ENCODE data around the gene TTLL13. TPM values are rescaled to one million over a fixed set of nuclear protein-coding genes. Genes with fewer than 3 reads are reported as not detected.

Gene TTLL13
- total RNA-seq, 1 experiment from 2014 or later = not detected

DNA sequence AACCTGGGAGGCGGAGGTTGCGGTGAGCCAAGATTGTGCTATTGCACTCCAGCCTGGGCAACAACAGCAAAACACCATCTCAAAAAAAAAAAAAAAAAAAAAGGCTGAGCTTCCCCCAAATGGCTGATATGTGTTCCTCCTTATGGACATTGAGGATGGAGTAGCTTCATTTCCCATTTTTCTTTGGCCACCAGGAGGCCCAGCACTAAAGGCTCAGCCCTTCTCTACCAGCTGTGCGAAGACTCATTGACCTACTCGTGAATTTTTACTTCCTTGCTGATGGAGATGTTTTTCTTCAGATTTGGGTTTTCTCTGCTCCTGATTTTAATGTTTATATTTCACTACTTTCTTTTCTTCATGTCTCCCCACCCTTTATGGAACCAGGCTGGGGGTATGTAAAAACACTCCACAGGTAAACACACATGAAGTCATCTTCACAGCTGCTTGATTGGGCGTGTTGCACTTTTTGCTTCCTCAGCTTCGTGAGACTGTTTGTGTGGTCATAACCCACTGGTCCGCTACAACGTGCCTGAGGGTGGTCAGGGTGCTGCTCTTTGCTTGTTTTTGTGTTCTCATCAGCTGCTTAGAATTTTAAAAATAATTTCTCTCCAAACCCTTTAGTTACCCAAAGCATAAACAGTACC, 34.7 kb upstream of the TTLL13 start:
- peak; percentile 36 for DNase-seq (ENCODE audit: low read depth)

DNA sequence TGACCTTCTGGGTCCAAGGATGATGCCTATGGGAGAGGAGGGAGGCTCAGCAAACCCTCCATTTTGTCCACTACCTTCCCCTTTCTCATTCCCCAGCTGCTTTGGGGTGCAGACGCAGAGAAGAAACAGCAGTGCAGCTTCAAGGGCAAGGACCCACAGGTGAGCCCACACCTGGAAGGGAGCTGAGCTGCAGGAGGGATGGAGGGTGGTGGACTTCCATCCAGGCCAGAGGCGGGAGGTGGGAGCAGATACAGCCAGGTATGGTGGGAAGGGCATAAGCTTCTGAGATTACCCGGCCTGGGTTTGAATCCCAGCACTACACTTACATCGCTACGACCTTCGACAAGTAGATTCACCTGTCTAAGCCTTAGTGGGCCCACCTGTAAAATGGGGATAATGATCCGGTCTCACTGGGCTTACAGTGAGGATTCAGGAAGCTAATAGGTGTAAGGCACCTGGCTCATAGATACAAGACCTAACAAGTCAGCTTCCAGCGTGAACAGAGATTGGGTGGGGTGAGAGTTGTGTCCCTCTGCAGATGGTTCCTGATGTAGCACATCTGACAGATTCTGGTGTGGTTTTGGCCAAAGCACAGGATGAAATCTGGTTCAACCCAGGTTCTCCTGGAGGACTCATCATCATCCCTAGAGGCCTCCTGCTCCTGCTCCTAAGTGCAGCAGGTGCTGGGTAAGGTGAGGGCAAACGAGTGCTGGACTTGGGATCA, 31.5 kb upstream of the TTLL13 start:
- DNase-seq (ENCODE audit: low read depth) = no peak

DNA sequence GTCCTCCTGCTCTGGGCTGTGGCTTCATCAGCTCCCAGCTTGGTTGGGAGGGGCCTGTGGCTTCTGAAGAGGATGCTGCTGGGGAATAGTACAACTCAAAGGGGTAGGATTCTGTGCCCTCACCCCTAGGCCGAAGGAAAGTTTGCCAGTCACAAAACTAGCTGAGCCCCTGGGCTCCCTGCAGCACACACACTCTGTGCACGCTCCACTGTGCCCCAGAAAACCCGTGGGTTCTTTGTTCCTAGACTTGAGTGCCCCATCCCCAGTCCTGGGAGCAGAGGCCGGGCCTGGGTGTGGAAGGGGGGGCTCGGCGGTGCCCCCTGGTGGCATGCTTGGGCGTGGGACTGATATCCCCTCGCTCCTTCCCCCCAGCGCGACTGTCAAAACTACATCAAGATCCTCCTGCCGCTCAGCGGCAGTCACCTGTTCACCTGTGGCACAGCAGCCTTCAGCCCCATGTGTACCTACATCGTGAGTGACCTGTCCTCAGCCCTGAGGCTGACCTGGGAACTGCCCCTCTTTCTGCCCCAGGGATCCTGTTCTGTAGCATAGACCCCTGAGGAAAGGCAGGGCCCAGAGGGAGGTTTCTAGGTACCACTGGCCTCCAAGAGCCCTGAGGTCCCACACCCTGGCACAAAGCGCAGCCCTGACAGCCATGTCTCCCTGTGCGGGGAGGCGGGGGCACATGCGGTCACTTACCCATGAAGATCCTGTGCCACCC, 29.8 kb upstream of the TTLL13 start:
- no peak for DNase-seq (ENCODE audit: low read depth)

- DNase-seq (ENCODE audit: low read depth) = peak; percentile 70
Measured at GRCh38 chr15:90221246-90221900, 28.0 kb upstream of the TTLL13 start.

GRCh38 chr15:90222547-90222946, 26.8 kb upstream of the TTLL13 start:
- no peak for DNase-seq (ENCODE audit: low read depth)

- DNase-seq (ENCODE audit: low read depth) = no peak
Measured at GRCh38 chr15:90223441-90224165, 25.8 kb upstream of the TTLL13 start.

DNA sequence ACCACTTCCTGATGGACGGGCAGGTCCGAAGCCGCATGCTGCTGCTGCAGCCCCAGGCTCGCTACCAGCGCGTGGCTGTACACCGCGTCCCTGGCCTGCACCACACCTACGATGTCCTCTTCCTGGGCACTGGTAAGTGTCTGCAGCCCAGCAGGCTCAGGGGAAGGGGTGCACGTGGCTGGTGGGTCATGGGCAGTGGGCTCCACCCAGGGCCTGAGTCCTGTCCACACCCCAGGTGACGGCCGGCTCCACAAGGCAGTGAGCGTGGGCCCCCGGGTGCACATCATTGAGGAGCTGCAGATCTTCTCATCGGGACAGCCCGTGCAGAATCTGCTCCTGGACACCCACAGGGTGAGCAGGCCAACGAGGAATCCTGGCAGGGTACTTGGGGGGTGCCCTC, 24.3 kb upstream of the TTLL13 start:
- DNase-seq (ENCODE audit: low read depth) = no peak

GRCh38 chr15:90225504-90226234, 23.7 kb upstream of the TTLL13 start:
- no peak for DNase-seq (ENCODE audit: low read depth)

- no peak for DNase-seq (ENCODE audit: low read depth)
Measured at GRCh38 chr15:90227336-90227735, 22.0 kb upstream of the TTLL13 start.

GRCh38 chr15:90227816-90228772, 21.3 kb upstream of the TTLL13 start:
- no peak for DNase-seq (ENCODE audit: low read depth)

DNA sequence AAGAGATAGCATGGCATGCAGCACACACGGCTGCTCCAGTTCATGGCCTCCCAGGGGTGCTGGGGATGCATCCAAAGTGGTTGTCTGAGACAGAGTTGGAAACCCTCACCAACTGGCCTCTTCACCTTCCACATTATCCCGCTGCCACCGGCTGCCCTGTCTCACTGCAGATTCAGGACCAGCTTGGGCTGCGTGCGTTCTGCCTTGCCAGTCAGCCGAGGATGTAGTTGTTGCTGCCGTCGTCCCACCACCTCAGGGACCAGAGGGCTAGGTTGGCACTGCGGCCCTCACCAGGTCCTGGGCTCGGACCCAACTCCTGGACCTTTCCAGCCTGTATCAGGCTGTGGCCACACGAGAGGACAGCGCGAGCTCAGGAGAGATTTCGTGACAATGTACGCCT, 20.4 kb upstream of the TTLL13 start:
- DNase-seq (ENCODE audit: low read depth) = no peak

GRCh38 chr15:90230071-90230494, 19.3 kb upstream of the TTLL13 start:
- DNase-seq (ENCODE audit: low read depth) = no peak

DNA sequence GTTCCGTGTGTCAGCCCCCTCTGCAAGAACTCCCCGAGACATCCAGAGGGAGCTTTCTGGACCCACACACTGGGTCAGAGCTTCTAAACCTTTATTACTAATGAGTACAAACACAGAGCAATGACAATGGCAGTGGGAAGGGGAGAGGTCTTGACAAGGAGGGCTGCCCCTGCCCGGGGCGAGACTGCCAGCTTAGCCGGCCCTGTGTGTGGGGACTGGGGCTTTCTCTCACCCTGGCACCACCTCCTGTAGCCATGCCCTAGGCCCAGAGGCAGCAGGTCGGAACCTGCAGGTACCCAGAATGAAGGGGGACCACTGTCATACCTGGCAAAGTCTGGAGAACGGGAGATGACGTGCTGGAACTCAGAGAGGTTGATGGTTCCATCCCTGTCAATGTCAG, 18.7 kb upstream of the TTLL13 start:
- DNase-seq (ENCODE audit: low read depth) = no peak

- DNase-seq (ENCODE audit: low read depth) = no peak
Measured at GRCh38 chr15:90231028-90232017, 18.0 kb upstream of the TTLL13 start.

DNA sequence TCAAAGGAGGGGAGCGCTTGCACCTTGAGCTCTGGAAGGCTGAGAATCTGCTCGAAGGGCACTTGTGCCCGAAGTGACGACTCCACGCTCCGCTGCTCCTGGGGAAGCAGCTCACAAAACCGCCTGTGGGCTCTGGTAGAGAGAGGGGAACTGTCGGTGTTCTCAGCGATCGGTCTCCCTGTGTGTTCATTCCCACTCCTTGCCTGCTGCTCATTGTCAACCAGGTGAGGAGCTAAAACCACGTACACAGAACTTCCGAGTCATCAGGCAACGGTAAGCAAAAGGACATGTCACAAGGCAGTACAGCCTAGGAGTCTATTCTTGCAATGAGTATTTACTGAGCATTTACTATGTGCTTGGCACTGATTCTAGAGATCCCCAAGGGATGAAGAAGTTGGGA, 17.2 kb upstream of the TTLL13 start:
- no peak for DNase-seq (ENCODE audit: low read depth)

- DNase-seq (ENCODE audit: low read depth) = no peak
Measured at GRCh38 chr15:90232941-90233386, 16.4 kb upstream of the TTLL13 start.

DNA sequence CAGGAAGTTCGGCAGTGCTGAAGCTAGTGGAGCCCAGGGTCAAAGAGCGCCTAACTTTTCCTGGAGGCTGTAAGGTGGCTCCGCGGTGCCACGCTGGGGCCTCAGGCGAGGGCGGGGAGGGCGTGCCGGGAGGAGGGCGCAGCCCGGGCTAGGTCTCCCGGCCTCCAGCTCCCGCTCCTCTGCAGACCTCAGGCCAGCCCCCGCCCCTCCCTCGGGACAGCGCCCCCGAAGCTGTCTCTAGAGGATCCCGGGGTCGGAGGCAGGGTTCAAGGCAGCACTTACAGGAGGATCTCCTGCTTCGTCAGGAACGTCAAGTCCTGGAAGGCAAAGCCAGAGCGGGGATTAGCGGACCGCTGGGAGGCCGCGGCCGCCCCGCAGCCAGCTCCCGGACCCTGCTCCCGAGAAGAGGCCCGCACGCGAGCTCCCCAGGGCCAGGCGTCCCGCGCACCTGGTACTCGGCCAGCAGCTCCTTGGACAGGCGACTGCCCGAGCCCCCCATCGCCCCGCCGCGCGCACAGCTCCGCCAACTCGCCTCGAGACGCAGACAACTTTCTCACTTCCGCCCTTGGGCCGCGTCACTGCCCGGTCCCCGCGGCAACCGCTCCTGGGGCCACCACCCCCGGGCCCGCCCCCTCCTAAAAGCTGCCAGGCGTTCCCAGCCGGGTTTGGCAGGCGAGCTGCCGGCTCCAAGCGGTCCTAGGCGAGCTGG, 15.8 kb upstream of the TTLL13 start, which contains the start of gene CIB1:
Gene CIB1, minus strand, starts transcription at position 555 of the 709 bp plus-strand sequence. Its CDS starts 56 bp downstream, at position 499.
- peak; percentile 96 for DNase-seq (ENCODE audit: low read depth)
